OCI-LY7 (cell line): ENCODE measurements around the gene FAM120B.

Source experiments
- EZH2phosphoT487 ChIP-seq: fragments of 200-600 bp; sonication (generic); IDR thresholded peaks from 2 replicates; pipeline ENCODE4 v1.6.1; 2018; ENCODE audit warnings: low read depth, borderline replicate concordance, mild to moderate bottlenecking, mixed run types, antibody characterized with exemption, low read length, moderate library complexity, mixed read lengths
- TF ChIP-seq, protein P1 (sequence below): fragments of 200-600 bp; sonication (generic); conservative IDR thresholded peaks from 2 replicates; pipeline ENCODE4 v1.5.1; 2014; ENCODE audit warnings: mild to moderate bottlenecking, antibody characterized with exemption, low read length, moderate library complexity, mixed read lengths

GRCh38 chr6:170273681-170274080 is 32.9 kb upstream of the FAM120B start:
- TF ChIP-seq EZH2phosphoT487, result no peak
- TF ChIP-seq, protein P1, sequence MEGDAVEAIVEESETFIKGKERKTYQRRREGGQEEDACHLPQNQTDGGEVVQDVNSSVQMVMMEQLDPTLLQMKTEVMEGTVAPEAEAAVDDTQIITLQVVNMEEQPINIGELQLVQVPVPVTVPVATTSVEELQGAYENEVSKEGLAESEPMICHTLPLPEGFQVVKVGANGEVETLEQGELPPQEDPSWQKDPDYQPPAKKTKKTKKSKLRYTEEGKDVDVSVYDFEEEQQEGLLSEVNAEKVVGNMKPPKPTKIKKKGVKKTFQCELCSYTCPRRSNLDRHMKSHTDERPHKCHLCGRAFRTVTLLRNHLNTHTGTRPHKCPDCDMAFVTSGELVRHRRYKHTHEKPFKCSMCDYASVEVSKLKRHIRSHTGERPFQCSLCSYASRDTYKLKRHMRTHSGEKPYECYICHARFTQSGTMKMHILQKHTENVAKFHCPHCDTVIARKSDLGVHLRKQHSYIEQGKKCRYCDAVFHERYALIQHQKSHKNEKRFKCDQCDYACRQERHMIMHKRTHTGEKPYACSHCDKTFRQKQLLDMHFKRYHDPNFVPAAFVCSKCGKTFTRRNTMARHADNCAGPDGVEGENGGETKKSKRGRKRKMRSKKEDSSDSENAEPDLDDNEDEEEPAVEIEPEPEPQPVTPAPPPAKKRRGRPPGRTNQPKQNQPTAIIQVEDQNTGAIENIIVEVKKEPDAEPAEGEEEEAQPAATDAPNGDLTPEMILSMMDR, result no peak
